ENCODE data around the gene LAGE3.

DNA sequence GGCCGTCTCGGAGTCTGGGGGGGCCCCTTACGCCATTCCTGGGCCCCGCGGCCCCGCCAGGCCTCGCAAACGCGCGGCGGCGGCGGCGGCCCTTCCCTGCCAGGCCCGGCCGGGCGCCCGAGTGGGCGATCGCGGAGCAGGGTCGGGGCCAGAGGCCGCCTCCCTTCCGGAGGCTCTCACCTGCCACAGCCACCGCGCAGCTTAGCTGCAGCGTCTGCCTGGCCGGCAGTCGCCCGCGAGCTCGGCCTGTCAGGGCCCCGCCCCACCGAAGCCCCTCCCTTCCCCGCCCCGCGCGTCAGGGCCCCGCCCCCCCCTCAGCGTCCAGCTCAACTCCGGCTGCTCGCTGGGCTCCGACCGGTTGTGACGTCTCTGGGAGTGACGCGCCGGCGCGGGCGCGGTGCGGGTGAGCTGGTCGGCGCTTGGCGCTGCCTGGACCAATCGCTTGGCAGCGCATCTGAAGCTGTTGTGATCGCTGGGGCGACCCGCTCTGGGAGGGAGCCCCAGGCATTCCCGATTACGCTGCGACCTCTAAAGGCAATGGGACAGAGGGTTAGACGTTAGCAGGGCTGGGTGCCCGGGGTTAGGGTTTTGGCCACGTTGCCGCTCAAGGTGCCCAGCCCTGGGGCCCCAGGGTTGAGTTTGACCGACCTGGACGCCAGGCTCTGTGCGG is 11.5 kb upstream of the LAGE3 start, which contains the start of gene SLC10A3:
- no peak for TF ChIP-seq EP300 (IDR thresholded peaks at IDR 0.05)
- TF ChIP-seq, protein P1, sequence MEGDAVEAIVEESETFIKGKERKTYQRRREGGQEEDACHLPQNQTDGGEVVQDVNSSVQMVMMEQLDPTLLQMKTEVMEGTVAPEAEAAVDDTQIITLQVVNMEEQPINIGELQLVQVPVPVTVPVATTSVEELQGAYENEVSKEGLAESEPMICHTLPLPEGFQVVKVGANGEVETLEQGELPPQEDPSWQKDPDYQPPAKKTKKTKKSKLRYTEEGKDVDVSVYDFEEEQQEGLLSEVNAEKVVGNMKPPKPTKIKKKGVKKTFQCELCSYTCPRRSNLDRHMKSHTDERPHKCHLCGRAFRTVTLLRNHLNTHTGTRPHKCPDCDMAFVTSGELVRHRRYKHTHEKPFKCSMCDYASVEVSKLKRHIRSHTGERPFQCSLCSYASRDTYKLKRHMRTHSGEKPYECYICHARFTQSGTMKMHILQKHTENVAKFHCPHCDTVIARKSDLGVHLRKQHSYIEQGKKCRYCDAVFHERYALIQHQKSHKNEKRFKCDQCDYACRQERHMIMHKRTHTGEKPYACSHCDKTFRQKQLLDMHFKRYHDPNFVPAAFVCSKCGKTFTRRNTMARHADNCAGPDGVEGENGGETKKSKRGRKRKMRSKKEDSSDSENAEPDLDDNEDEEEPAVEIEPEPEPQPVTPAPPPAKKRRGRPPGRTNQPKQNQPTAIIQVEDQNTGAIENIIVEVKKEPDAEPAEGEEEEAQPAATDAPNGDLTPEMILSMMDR (IDR thresholded peaks at IDR 0.05) = no peak
- TF ChIP-seq POLR2A (IDR thresholded peaks at IDR 0.05) = peak; percentile 78

All from ovary (tissue), 3 donors.